Esophagus squamous epithelium (tissue), 5 donors: ENCODE data around the gene RIN3. TPM values are rescaled to one million over a fixed set of nuclear protein-coding genes. Genes with fewer than 3 reads are reported as not detected.

Source experiments
- DNase-seq: peaks from one replicate; lab custom pipeline; 2025; lab: John Stamatoyannopoulos, UW
- H3K27ac ChIP-seq, 4 donors: fragments of 200-600 bp; sonication (generic); one replicate each; pipeline ENCODE4 v1.5.1; 2016 to 2019; ENCODE audit warnings: mild to moderate bottlenecking in 1 of 4
- H3K27me3 ChIP-seq, 4 donors: fragments of 200-600 bp; sonication (generic); 1 replicate in 3 of 4; 2 replicates in 1 of 4; pipeline versions ENCODE4 v1.5.1 to v1.6.0; 2017 to 2021; ENCODE audit warnings: antibody characterized with exemption in 1 of 4
- H3K36me3 ChIP-seq, 3 donors: fragments of 200-600 bp; sonication (generic); one replicate each; pipeline ENCODE4 v1.5.1; 2016 to 2019
- H3K4me1 ChIP-seq, 3 donors: fragments of 200-600 bp; sonication (generic); one replicate each; pipeline ENCODE4 v1.5.1; 2017 to 2019
- H3K4me3 ChIP-seq, 4 donors: fragments of 200-600 bp; sonication (generic); 1 replicate in 3 of 4; 2 replicates in 1 of 4; pipeline ENCODE4 v1.5.1; 2016 to 2019; ENCODE audit warnings: mild to moderate bottlenecking in 2 of 4, moderate library complexity in 1 of 4
- H3K9me3 ChIP-seq, 3 donors: fragments of 200-600 bp; sonication (generic); one replicate each; pipeline ENCODE4 v1.5.1; 2016 to 2019
- POLR2A ChIP-seq, 4 donors: fragments of 450-650 bp; IDR thresholded peaks; one replicate each; pipeline ENCODE4 v1.6.1; 2017; ENCODE audit warnings: antibody characterized with exemption in 4 of 4, mild to moderate bottlenecking in 4 of 4, moderate library complexity in 3 of 4
- WGBS, 2 donors: methylation state at CpG; one replicate each; pipeline ENCODE4 v1.1.5; 2018; 5-methylcytosine and 5-hydroxymethylcytosine counted together
- intact Hi-C: fragments of 100-400 bp; cut with DNase I; formaldehyde crosslinking; loops from one replicate; pipeline ENCODE4 v1.15.0; 2022
- total RNA-seq, 4 donors: library from RNA; depleted of rRNA; stranded (reverse); fragments of >200 nt; gene quantifications; one replicate each; pipeline ENCODE4 v1.1.0, GENCODE V29; 2016
- TF ChIP-seq, protein P1 (sequence below), 6 experiments: fragments of 450-650 bp in 4 of 6; fragments of 200-600 bp in 2 of 6; sonication (generic) in 2 of 6; IDR thresholded peaks; one replicate each; pipeline ENCODE4 v1.5.1; 2016 to 2019; ENCODE audit warnings: antibody characterized with exemption in 6 of 6, mild to moderate bottlenecking in 4 of 6, moderate library complexity in 4 of 6
- donor health status: DM: yes; HTN: yes; CAD: no.

Gene RIN3
- total RNA-seq, 4 donors from 2014 or later: 1.9 to 9.7 (median 4.4) TPM

- Histone ChIP-seq H3K36me3 (peaks cover 0 to 2% (median 0%) of the 10 kb centered on the region in 3 donors), H3K4me3 (no peak overlapping the region), H3K27ac (peak overlapping the region in 3 of 4 donors; percentile 15 to 82 (median 63)), H3K9me3 (no peaks in the 10 kb centered on the region), H3K4me1 (peaks cover 4 to 51% (median 15%) of the 10 kb centered on the region in 3 donors), H3K27me3 (no peaks in the 10 kb centered on the region)
- no peak for DNase-seq
- intact Hi-C loops: no loop called here
- 69 to 90% methylated on average over 6 to 10 of the region's 14 CpGs for WGBS, 2 donors
- TF ChIP-seq, protein P1, sequence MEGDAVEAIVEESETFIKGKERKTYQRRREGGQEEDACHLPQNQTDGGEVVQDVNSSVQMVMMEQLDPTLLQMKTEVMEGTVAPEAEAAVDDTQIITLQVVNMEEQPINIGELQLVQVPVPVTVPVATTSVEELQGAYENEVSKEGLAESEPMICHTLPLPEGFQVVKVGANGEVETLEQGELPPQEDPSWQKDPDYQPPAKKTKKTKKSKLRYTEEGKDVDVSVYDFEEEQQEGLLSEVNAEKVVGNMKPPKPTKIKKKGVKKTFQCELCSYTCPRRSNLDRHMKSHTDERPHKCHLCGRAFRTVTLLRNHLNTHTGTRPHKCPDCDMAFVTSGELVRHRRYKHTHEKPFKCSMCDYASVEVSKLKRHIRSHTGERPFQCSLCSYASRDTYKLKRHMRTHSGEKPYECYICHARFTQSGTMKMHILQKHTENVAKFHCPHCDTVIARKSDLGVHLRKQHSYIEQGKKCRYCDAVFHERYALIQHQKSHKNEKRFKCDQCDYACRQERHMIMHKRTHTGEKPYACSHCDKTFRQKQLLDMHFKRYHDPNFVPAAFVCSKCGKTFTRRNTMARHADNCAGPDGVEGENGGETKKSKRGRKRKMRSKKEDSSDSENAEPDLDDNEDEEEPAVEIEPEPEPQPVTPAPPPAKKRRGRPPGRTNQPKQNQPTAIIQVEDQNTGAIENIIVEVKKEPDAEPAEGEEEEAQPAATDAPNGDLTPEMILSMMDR (IDR thresholded peaks at IDR 0.05): no peak
- TF ChIP-seq POLR2A (IDR thresholded peaks at IDR 0.05): no peak
Measured at GRCh38 chr14:92724516-92725340, 211.1 kb downstream of the RIN3 start.

GRCh38 chr14:92726135-92726932 lies 212.8 kb downstream of the RIN3 start:
- Histone ChIP-seq H3K4me1 (peaks cover 4 to 47% (median 9%) of the 10 kb centered on the region in 3 donors), H3K27ac (peak overlapping the region; percentile 77 to 82 (median 78)), H3K36me3 (peaks cover 0 to 19% (median 0%) of the 10 kb centered on the region in 3 donors), H3K4me3 (no peak overlapping the region), H3K27me3 (no peaks in the 10 kb centered on the region), H3K9me3 (no peaks in the 10 kb centered on the region)
- no peak for DNase-seq
- no peak for TF ChIP-seq POLR2A (IDR thresholded peaks at IDR 0.05)
- TF ChIP-seq, protein P1 (IDR thresholded peaks at IDR 0.05): no peak
- WGBS, 2 donors: 55 to 62% methylated on average over 11 of the region's 12 CpGs
- intact Hi-C loops: no loop called here

DNA sequence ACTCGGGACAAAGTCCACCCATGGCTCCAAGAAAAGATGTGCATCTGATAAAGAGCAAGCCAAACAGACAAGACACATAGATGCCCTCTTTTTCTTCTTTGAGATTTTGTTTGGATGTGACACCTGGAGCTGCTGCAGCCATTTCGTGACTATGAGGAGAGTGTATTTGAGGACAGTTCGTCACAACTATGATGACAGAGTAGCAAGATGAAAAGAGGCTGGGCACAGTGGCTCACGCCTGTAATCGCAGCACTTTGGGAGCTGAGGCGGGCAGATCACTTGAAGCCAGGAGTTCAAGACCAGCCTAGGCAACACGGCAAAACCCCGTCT lies 213.3 kb downstream of the RIN3 start:
- TF ChIP-seq, protein P1 (IDR thresholded peaks at IDR 0.05): no peak
- no peak for TF ChIP-seq POLR2A (IDR thresholded peaks at IDR 0.05)
- intact Hi-C loops: no loop called here

GRCh38 chr14:92728759-92729364 lies 215.3 kb downstream of the RIN3 start:
- intact Hi-C loops: no loop called here
- DNase-seq: no peak
- Histone ChIP-seq H3K36me3 (peaks cover 0 to 33% (median 6%) of the 10 kb centered on the region in 3 donors), H3K9me3 (no peaks in the 10 kb centered on the region), H3K4me3 (no peak overlapping the region), H3K4me1 (peaks cover 4 to 50% (median 9%) of the 10 kb centered on the region in 3 donors), H3K27ac (no peak overlapping the region), H3K27me3 (no peaks in the 10 kb centered on the region)
- WGBS, 2 donors: 38 to 67% methylated on average over 7 to 8 of the region's 8 CpGs
- TF ChIP-seq, protein P1 (IDR thresholded peaks at IDR 0.05): no peak
- no peak for TF ChIP-seq POLR2A (IDR thresholded peaks at IDR 0.05)

More for the DNA sequence above, 213.3 kb downstream of the RIN3 start:
- no peak for DNase-seq
- H3K4me1 ChIP-seq: peaks cover 4 to 47% (median 9%) of the 10 kb centered on the region in 3 donors
- H3K36me3 ChIP-seq: peaks cover 0 to 24% (median 4%) of the 10 kb centered on the region in 3 donors
- 78 to 87% methylated on average over 6 to 8 of the region's 8 CpGs for WGBS, 2 donors
- H3K9me3 ChIP-seq: no peaks in the 10 kb centered on the region
- peak overlapping the region in 3 of 4 donors; percentile 77 to 82 (median 79) for H3K27ac ChIP-seq
- H3K4me3 ChIP-seq: no peak overlapping the region
- no peaks in the 10 kb centered on the region for H3K27me3 ChIP-seq
